ENCODE results near the gene ROBO2. TPM values are rescaled to one million over a fixed set of nuclear protein-coding genes. Genes with fewer than 3 reads are reported as not detected.

The ROBO2 gene
- total RNA-seq, 4 donors from 2014 or later, result 0.30 to 4.3 (median 2.0) TPM

GRCh38 chr3:77648664-77649063 lies 608.8 kb downstream of the ROBO2 start:
- DNase-seq (ENCODE audit: low spot score in 2 of 2), result no peak
- H3K4me3 ChIP-seq (ENCODE audit: low read depth, poor library complexity, severe bottlenecking), result no peak overlapping the region
- intact Hi-C loops (cut with DNase I; ENCODE audit: low total_unique reads), result no loop called here
- TF ChIP-seq CTCF (IDR thresholded peaks at IDR 0.05) (no peak), POLR2A (IDR thresholded peaks at IDR 0.05) (no peak)
- 60 to 72% methylated on average over 4 of the region's 4 CpGs for WGBS, 2 donors

GRCh38 chr3:77652624-77653023 lies 612.7 kb downstream of the ROBO2 start:
- TF ChIP-seq POLR2A (IDR thresholded peaks at IDR 0.05), result no peak
- no peak for TF ChIP-seq CTCF (IDR thresholded peaks at IDR 0.05)
- intact Hi-C loops (cut with DNase I; ENCODE audit: low total_unique reads), result no loop called here
- H3K4me3 ChIP-seq (ENCODE audit: low read depth, poor library complexity, severe bottlenecking), result no peak overlapping the region
- no peak for DNase-seq (ENCODE audit: low spot score in 2 of 2)

- TF ChIP-seq POLR2A (IDR thresholded peaks at IDR 0.05) (no peak), CTCF (IDR thresholded peaks at IDR 0.05) (no peak)
- 51 to 64% methylated on average over 1 of the region's 1 CpG for WGBS, 2 donors
- intact Hi-C loops (cut with DNase I; ENCODE audit: low total_unique reads), result no loop called here
- H3K4me3 ChIP-seq (ENCODE audit: low read depth, poor library complexity, severe bottlenecking), result no peak overlapping the region
- DNase-seq (ENCODE audit: low spot score in 2 of 2), result no peak
These were observed 615.5 kb downstream of the ROBO2 start for GRCh38 chr3:77655396-77655795.

- TF ChIP-seq POLR2A (IDR thresholded peaks at IDR 0.05) (no peak), CTCF (IDR thresholded peaks at IDR 0.05) (no peak)
- WGBS, 2 donors, result 74 to 95% methylated on average over 3 of the region's 3 CpGs
- intact Hi-C loops (cut with DNase I; ENCODE audit: low total_unique reads), result no loop called here
- no peak overlapping the region for H3K4me3 ChIP-seq (ENCODE audit: low read depth, poor library complexity, severe bottlenecking)
- DNase-seq (ENCODE audit: low spot score in 2 of 2), result no peak
These were observed 620.8 kb downstream of the ROBO2 start for GRCh38 chr3:77660718-77661117.

- TF ChIP-seq POLR2A (IDR thresholded peaks at IDR 0.05) (no peak), CTCF (IDR thresholded peaks at IDR 0.05) (no peak)
- intact Hi-C loops (cut with DNase I; ENCODE audit: low total_unique reads), result no loop called here
- DNase-seq (ENCODE audit: low spot score in 2 of 2), result no peak
- no peak overlapping the region for H3K4me3 ChIP-seq (ENCODE audit: low read depth, poor library complexity, severe bottlenecking)
- 20 to 63% methylated on average over 1 of the region's 1 CpG for WGBS, 2 donors
These were observed 628.0 kb downstream of the ROBO2 start for GRCh38 chr3:77667901-77668300.

GRCh38 chr3:77668376-77668775 lies 628.5 kb downstream of the ROBO2 start:
- H3K4me3 ChIP-seq (ENCODE audit: low read depth, poor library complexity, severe bottlenecking), result no peak overlapping the region
- 27 to 49% methylated on average over 1 of the region's 1 CpG for WGBS, 2 donors
- DNase-seq (ENCODE audit: low spot score in 2 of 2), result no peak
- intact Hi-C loops (cut with DNase I; ENCODE audit: low total_unique reads), result no loop called here
- TF ChIP-seq POLR2A (IDR thresholded peaks at IDR 0.05) (no peak), CTCF (IDR thresholded peaks at IDR 0.05) (no peak)

Measured in lower leg skin (tissue), 4 donors.